A673 (cell line): Measurements from ENCODE around the gene FAM210A. TPM values are rescaled to one million over a fixed set of nuclear protein-coding genes. Genes with fewer than 3 reads are reported as not detected.

Experiments
- BruUV-seq: library from RNA; stranded (reverse); fragments of 400-500 nt; replicated peaks from 2 replicates; lab custom pipeline; 2021; lab: Mats Ljungman, UMichigan
- CTCF ChIA-PET: fragments of 300-600 bp; sonication (Branson Sonifier 250); formaldehyde crosslinking; loops from one replicate; lab custom pipeline; 2022; ENCODE audit warnings: antibody characterized with exemption; lab: Charles Lee
- POLR2A ChIA-PET: fragments of 300-600 bp; sonication (Branson Sonifier 250); formaldehyde crosslinking; loops from one replicate; lab custom pipeline; 2022; ENCODE audit warnings: antibody characterized with exemption; ENCODE audit not compliant: low non-redundant PET; lab: Charles Lee
- DNase-seq: peaks from one replicate; pipeline ENCODE4 v3.0.0-alpha.2; 2015; ENCODE audit warnings: low spot score
- H3K27ac ChIP-seq: fragments of 200-600 bp; sonication (generic); 2 replicates; pipeline ENCODE4 v1.5.1; 2016; ENCODE audit warnings: mixed run types, low read depth, mild to moderate bottlenecking, mixed read lengths, antibody characterized with exemption, low read length; ENCODE audit not compliant: poor library complexity, severe bottlenecking
- H3K27me3 ChIP-seq: fragments of 200-600 bp; sonication (generic); replicated peaks from 2 replicates; pipeline ENCODE4 v1.6.1; 2017; ENCODE audit warnings: mixed run types, low read depth, mild to moderate bottlenecking, mixed read lengths, antibody characterized with exemption, low read length; ENCODE audit not compliant: insufficient read depth, poor library complexity
- H3K36me3 ChIP-seq: fragments of 200-600 bp; sonication (generic); 2 replicates; pipeline ENCODE4 v1.6.1; 2016; ENCODE audit warnings: mixed run types, mild to moderate bottlenecking, mixed read lengths, antibody characterized with exemption, low read length; ENCODE audit not compliant: insufficient read depth, poor library complexity, severe bottlenecking
- H3K4me1 ChIP-seq: fragments of 200-600 bp; sonication (generic); 2 replicates; pipeline ENCODE4 v1.6.1; 2017; ENCODE audit warnings: mixed run types, mild to moderate bottlenecking, mixed read lengths, antibody characterized with exemption, low read length; ENCODE audit not compliant: insufficient read depth, poor library complexity, severe bottlenecking
- H3K4me3 ChIP-seq: fragments of 200-600 bp; sonication (generic); 2 replicates; pipeline ENCODE4 v1.5.1; 2016; ENCODE audit warnings: low read depth, mixed run types, mild to moderate bottlenecking, mixed read lengths, low read length; ENCODE audit not compliant: poor library complexity, severe bottlenecking
- H3K9me3 ChIP-seq: fragments of 200-600 bp; sonication (generic); 2 replicates; pipeline ENCODE4 v1.6.1; 2016; ENCODE audit warnings: mixed run types, low read depth, mild to moderate bottlenecking, mixed read lengths, antibody characterized with exemption, low read length; ENCODE audit not compliant: poor library complexity, severe bottlenecking
- EZH2 ChIP-seq: fragments of 200-600 bp; sonication (generic); IDR thresholded peaks from 2 replicates; pipeline ENCODE4 v1.6.1; 2017; ENCODE audit warnings: borderline replicate concordance, low read depth, mild to moderate bottlenecking, mixed read lengths, antibody characterized with exemption, low read length; ENCODE audit not compliant: poor library complexity, severe bottlenecking
- intact Hi-C: fragments of 100-400 bp; cut with micrococcal nuclease; formaldehyde crosslinking; loops from one replicate; pipeline ENCODE4 v1.10.0; 2022; ENCODE audit not compliant: unreplicated experiment
- total RNA-seq: library from RNA; stranded (reverse); gene quantifications from 2 replicates; pipeline ENCODE4 v1.2.3, GENCODE V29; 2021
- TF ChIP-seq, protein P1 (sequence below): fragments of 300-800, 200-600 bp; sonication (generic); conservative IDR thresholded peaks from 2 replicates; pipeline ENCODE4 v1.5.1; 2017; ENCODE audit warnings: low read depth, mild to moderate bottlenecking, antibody characterized with exemption, low read length, moderate library complexity, mixed read lengths

Gene FAM210A
- total RNA-seq, 1 experiment from 2014 or later, result 18.6 TPM

DNA sequence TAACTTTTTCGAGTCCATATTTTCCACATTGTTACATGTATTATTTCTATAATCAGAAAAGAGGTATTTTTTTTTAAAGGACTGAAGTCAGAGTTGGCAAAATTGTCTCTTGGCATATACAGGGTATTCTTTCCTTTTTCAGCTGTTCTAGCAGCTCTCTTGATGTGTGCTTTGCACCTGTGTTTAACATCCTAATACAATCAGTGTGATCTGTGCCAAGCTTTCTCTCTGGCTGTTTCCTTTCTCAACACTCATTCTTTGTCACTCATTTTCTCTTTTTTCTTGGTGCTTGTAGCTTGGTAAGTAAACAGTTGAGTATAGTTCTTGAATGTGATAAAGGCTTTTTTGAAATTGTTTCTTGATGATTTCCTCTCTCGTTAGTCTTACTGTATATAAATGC is 9.3 kb upstream of the FAM210A start:
- Histone ChIP-seq H3K36me3 (peaks cover 64% of the 10 kb centered on the region), H3K4me3 (no peak overlapping the region), H3K4me1 (no peaks in the 10 kb centered on the region), H3K27ac (no peak overlapping the region), H3K9me3 (no peaks in the 10 kb centered on the region), H3K27me3 (no peaks in the 10 kb centered on the region)
- TF ChIP-seq, protein P1, sequence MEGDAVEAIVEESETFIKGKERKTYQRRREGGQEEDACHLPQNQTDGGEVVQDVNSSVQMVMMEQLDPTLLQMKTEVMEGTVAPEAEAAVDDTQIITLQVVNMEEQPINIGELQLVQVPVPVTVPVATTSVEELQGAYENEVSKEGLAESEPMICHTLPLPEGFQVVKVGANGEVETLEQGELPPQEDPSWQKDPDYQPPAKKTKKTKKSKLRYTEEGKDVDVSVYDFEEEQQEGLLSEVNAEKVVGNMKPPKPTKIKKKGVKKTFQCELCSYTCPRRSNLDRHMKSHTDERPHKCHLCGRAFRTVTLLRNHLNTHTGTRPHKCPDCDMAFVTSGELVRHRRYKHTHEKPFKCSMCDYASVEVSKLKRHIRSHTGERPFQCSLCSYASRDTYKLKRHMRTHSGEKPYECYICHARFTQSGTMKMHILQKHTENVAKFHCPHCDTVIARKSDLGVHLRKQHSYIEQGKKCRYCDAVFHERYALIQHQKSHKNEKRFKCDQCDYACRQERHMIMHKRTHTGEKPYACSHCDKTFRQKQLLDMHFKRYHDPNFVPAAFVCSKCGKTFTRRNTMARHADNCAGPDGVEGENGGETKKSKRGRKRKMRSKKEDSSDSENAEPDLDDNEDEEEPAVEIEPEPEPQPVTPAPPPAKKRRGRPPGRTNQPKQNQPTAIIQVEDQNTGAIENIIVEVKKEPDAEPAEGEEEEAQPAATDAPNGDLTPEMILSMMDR, result no peak
- no peak for TF ChIP-seq EZH2
- POLR2A ChIA-PET, result no interaction called here
- BruUV-seq, result no TSS peak
- no peak for DNase-seq
- CTCF ChIA-PET, result no interaction called here
- intact Hi-C loops, result no loop called here

DNA sequence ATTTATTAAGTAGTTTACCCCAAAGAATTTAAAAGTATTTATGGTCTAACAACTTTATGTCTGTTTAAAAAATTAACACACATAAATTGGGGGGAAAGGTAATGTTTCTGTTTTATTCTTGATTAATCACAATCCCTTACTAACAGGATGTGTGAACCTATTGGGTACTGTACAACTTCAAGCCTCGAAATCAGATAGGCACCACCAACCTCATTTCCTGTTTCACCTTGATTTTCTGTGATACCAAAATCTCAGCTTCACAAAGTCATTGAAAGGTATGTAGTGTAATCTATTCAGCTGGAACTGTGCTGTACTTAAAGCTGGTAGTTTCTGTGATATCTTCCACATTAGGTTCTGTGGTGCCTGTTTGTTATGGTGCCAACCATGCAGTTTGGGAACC is 4.1 kb upstream of the FAM210A start:
- CTCF ChIA-PET, result no interaction called here
- BruUV-seq, result no TSS peak

DNA sequence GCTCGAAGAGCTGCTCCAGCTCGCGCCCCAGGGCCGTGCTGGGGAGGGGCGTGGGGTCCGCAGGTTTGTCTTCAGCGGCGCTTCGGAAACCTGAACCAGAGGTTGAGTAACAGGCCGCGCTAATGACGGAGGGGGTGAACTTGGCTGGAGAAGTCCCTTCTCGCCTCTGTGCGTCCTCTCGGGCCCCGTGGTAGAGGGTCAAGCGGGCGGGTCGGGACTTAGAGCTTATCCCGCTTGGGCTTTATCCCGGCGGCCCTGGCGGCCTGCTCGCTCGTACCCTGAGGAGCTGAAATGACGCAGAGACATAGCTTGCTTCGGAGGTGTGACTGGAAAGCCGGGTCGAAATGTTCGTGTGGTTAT is 594 bp upstream of the FAM210A start:
- no peaks in the 10 kb centered on the region for H3K9me3 ChIP-seq
- BruUV-seq, result no TSS peak
- POLR2A ChIA-PET, result no interaction called here
- H3K4me3 ChIP-seq, result peak overlapping the region; percentile 89
- H3K36me3 ChIP-seq, result no peaks in the 10 kb centered on the region
- DNase-seq, result peak; percentile 34
- intact Hi-C loops, result loop anchor here (1.0 kb wide), 1 partner anchor 13 kb away; no protein-coding TSS in a partner anchor
- TF ChIP-seq EZH2, result no peak
- TF ChIP-seq, protein P1, result no peak
- H3K27ac ChIP-seq, result peak overlapping the region; percentile 95
- CTCF ChIA-PET, result no interaction called here
- H3K4me1 ChIP-seq, result no peaks in the 10 kb centered on the region
- H3K27me3 ChIP-seq, result no peaks in the 10 kb centered on the region

More for the DNA sequence above, 4.1 kb upstream of the FAM210A start:
- Histone ChIP-seq H3K4me1 (no peaks in the 10 kb centered on the region), H3K36me3 (peaks cover 17% of the 10 kb centered on the region), H3K4me3 (no peak overlapping the region), H3K27ac (no peak overlapping the region), H3K27me3 (no peaks in the 10 kb centered on the region), H3K9me3 (no peaks in the 10 kb centered on the region)
- TF ChIP-seq, protein P1, result no peak
- TF ChIP-seq EZH2, result no peak
- DNase-seq, result no peak
- intact Hi-C loops, result no loop called here
- POLR2A ChIA-PET, result no interaction called here
